ENCODE data around the gene TEX14. TPM values are rescaled to one million over a fixed set of nuclear protein-coding genes. Genes with fewer than 3 reads are reported as not detected.

The TEX14 gene
- total RNA-seq, 4 donors from 2014 or later, result 0.11 to 2.3 (median 0.27) TPM

- WGBS, 2 donors, result 64 to 77% methylated on average over 6 of the region's 6 CpGs
- intact Hi-C loops (cut with DNase I), result no loop called here
- no peak for TF ChIP-seq POLR2A (IDR thresholded peaks at IDR 0.05)
- TF ChIP-seq CTCF (IDR thresholded peaks at IDR 0.05), result no peak
Measured at GRCh38 chr17:58669853-58670252, 22.0 kb downstream of the TEX14 start.

GRCh38 chr17:58668598-58668935 is 23.3 kb downstream of the TEX14 start:
- TF ChIP-seq CTCF (IDR thresholded peaks at IDR 0.05) (no peak), POLR2A (IDR thresholded peaks at IDR 0.05) (no peak)
- Histone ChIP-seq H3K27ac (no peak overlapping the region), H3K27me3 (no peaks in the 10 kb centered on the region), H3K4me3 (replicated peaks in 1 of 3) (no peak overlapping the region), H3K9me3 (no peaks in the 10 kb centered on the region), H3K36me3 (no peaks in the 10 kb centered on the region), H3K4me1 (no peaks in the 10 kb centered on the region)
- WGBS, 2 donors, result 77 to 83% methylated on average over 2 of the region's 2 CpGs
- DNase-seq, result no peak
- intact Hi-C loops (cut with DNase I), result no loop called here

More at GRCh38 chr17:58669853-58670252, 22.0 kb downstream of the TEX14 start:
- H3K4me3 ChIP-seq (replicated peaks in 1 of 3), result no peak overlapping the region
- H3K27ac ChIP-seq, result no peak overlapping the region
- DNase-seq, result no peak
- no peaks in the 10 kb centered on the region for H3K9me3 ChIP-seq
- no peaks in the 10 kb centered on the region for H3K27me3 ChIP-seq
- H3K4me1 ChIP-seq, result no peaks in the 10 kb centered on the region
- H3K36me3 ChIP-seq, result no peaks in the 10 kb centered on the region

GRCh38 chr17:58667934-58668597 is 23.8 kb downstream of the TEX14 start:
- no peak overlapping the region for H3K4me3 ChIP-seq (replicated peaks in 1 of 3)
- H3K36me3 ChIP-seq, result no peaks in the 10 kb centered on the region
- DNase-seq, result no peak
- no peak for TF ChIP-seq POLR2A (IDR thresholded peaks at IDR 0.05)
- TF ChIP-seq CTCF (IDR thresholded peaks at IDR 0.05), result no peak
- H3K27ac ChIP-seq, result no peak overlapping the region
- 56 to 58% methylated on average over 1 of the region's 1 CpG for WGBS, 2 donors
- intact Hi-C loops (cut with DNase I), result no loop called here
- H3K9me3 ChIP-seq, result no peaks in the 10 kb centered on the region
- H3K27me3 ChIP-seq, result no peaks in the 10 kb centered on the region
- H3K4me1 ChIP-seq, result no peaks in the 10 kb centered on the region

- no peak overlapping the region for H3K4me3 ChIP-seq (replicated peaks in 1 of 3)
- no peaks in the 10 kb centered on the region for H3K9me3 ChIP-seq
- DNase-seq, result peak; percentile 24 to 32
- H3K36me3 ChIP-seq, result no peaks in the 10 kb centered on the region
- 56 to 58% methylated on average over 19 of the region's 19 CpGs for WGBS, 2 donors
- intact Hi-C loops (cut with DNase I), result no loop called here
- H3K27ac ChIP-seq, result no peak overlapping the region
- no peaks in the 10 kb centered on the region for H3K27me3 ChIP-seq
- TF ChIP-seq CTCF (IDR thresholded peaks at IDR 0.05) (no peak), POLR2A (IDR thresholded peaks at IDR 0.05) (no peak)
- no peaks in the 10 kb centered on the region for H3K4me1 ChIP-seq
Measured at GRCh38 chr17:58666858-58667267, 25.0 kb downstream of the TEX14 start.

- TF ChIP-seq CTCF (IDR thresholded peaks at IDR 0.05), result no peak
- no peak for TF ChIP-seq POLR2A (IDR thresholded peaks at IDR 0.05)
Measured at GRCh38 chr17:58665946-58666857, 25.6 kb downstream of the TEX14 start.

More at GRCh38 chr17:58665946-58666857, 25.6 kb downstream of the TEX14 start:
- Histone ChIP-seq H3K9me3 (no peaks in the 10 kb centered on the region), H3K27ac (no peak overlapping the region), H3K4me3 (replicated peaks in 1 of 3) (no peak overlapping the region), H3K36me3 (no peaks in the 10 kb centered on the region), H3K4me1 (no peaks in the 10 kb centered on the region), H3K27me3 (no peaks in the 10 kb centered on the region)
- WGBS, 2 donors, result 83 to 85% methylated on average over 25 of the region's 25 CpGs
- DNase-seq, result no peak
- intact Hi-C loops (cut with DNase I), result no loop called here
